ENCODE data around the gene ADAM8.

The ADAM8 gene

GRCh38 chr10:133308421-133309099 lies 31.9 kb upstream of the ADAM8 start, which contains the start of the genes TUBGCP2 and ZNF511:
Gene TUBGCP2 (minus strand): TSS chr10:133308872. CDS start chr10:133302941, 5,931 bp downstream.
Gene ZNF511 (plus strand): TSS chr10:133308914. CDS start chr10:133308944, 30 bp downstream.
- DNase-seq: no peak

- peak; percentile 11 for DNase-seq
These were observed 31.2 kb upstream of the ADAM8 start for GRCh38 chr10:133307776-133308420.

DNA sequence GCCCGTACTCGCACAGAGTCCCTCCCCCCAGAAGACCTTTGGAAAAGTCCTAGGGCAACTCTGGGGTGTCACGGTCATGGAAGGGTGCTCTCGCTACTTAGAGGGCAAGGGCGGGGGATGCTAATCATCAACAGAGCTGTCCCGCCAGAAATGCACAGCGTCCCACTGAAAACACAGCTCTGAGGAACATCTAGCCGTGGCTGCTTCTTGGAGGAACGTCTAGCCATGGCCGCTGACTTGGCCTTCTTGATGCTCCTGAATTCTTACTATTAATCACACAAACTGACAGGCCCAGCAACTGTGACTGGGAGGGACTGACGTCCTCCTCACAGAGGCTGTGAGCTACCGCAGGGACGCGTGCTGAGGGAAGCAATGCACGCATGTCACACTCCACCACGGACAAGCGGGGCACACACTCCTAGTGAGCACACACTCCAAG lies 30.3 kb upstream of the ADAM8 start:
- no peak for DNase-seq

GRCh38 chr10:133306097-133306476 lies 29.4 kb upstream of the ADAM8 start:
- DNase-seq: no peak

DNA sequence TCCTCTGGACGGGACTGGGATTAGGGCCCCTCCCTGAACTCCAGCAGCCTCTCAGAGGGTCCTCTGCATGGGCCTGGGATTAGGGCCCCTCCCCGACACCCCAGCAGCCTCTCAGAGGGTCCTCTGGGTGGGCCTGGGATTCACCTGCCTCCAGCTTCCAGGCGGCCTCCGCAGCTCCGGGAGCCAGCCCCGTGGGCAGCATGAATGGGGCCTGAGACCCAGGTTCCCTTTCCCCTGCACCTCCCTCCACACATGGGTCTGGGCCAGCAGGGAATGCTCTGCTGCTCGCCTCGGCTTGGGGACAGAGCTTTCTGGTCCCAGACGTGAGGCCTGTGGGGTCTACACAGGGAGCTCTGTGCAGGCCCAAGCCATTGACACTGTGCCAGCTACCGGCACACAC lies 26.5 kb upstream of the ADAM8 start:
- DNase-seq: no peak

GRCh38 chr10:133302230-133302629 lies 25.6 kb upstream of the ADAM8 start:
- DNase-seq: no peak

DNA sequence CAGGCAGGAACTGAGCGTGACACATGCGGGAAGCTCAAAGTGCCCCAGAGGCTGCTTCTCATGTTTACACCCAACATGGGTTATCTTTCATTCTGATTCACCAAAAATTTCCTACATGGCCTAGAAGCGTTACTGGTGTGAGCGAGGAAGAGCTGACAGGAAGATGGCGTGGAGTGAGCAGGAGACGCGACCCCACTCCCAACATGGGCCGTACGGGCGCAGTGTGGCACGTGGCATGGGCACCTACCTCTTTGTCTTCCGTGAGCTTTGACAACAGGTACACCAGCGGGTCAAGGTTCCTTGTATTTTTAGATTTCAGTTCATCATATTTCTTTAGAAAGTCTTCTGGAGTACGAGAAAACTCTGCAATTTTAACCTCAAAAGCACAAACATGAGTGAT lies 23.1 kb upstream of the ADAM8 start:
- no peak for DNase-seq

GRCh38 chr10:133299224-133299623 lies 22.6 kb upstream of the ADAM8 start:
- no peak for DNase-seq

- DNase-seq: no peak
These were observed 21.8 kb upstream of the ADAM8 start for GRCh38 chr10:133298466-133298865.

DNA sequence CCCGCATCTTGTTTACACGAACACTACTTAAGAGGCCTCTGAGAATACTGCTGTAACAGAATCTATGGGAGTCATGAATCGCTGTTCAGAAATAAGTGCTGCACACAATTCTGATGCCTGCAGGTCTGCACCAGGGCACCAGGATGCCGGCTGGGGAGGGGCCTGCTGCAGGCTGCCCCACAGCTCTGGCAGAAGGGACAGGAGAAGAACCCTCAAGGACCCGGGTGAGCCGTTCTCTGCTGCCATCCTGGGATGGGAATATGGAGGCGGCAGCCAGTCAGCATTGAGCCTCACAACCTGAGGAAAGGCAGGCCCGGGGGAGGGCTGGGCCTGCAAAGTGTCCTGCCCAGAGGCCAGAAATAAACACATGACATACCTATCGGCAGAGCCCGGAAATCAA lies 20.8 kb upstream of the ADAM8 start:
- no peak for DNase-seq

DNA sequence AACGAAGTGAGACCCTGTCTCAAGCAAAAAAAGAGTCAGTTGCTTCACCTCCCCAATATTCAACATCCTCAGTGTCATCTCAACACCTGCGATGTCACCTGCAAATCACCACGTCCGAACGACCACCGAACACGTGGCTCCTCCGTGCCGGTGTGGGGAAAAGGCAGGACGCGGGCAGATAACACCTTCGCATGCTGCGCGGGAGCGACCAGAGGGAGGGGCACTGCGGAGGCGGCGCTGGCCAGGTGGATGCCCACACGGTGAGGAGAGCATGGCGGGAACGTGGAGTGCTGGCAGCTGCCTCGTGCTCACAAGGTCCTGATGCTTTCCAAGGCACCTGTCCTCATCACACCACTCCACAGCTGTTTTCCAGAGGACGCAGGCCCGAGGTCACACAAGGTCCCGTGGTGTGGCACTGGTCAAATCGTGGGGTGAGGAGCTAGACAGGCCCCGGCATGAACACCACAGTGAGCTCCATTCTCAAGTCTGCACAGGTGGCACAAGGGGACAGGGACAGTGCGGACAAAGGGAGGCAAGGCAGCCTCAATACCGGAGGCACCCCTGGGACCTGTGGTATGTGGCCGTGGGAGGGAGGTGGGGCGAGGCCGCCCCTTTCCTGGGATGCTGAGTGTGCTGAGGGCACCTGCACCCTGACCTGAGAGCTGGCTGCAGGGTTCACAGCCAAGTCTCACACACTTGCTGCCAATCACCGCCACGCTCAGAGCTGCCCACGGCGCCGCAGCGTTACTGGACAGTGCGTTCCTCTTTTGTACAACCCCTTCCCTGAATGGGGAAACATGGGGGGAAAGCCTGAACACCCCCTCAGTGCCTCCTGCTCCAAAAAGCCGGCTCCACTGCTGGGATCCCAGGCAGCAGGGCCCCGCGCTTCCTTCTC lies 19.0 kb upstream of the ADAM8 start:
- no peak for DNase-seq

- DNase-seq: no peak
These were observed 17.5 kb upstream of the ADAM8 start for GRCh38 chr10:133294189-133294588.

- DNase-seq: no peak
These were observed 17.1 kb upstream of the ADAM8 start for GRCh38 chr10:133293810-133294119.

- no peak for DNase-seq
These were observed 16.5 kb upstream of the ADAM8 start for GRCh38 chr10:133292919-133293809.

- DNase-seq: no peak
These were observed 13.1 kb upstream of the ADAM8 start for GRCh38 chr10:133289761-133290160.

- DNase-seq: no peak
These were observed 11.3 kb upstream of the ADAM8 start for GRCh38 chr10:133287832-133288500.

DNA sequence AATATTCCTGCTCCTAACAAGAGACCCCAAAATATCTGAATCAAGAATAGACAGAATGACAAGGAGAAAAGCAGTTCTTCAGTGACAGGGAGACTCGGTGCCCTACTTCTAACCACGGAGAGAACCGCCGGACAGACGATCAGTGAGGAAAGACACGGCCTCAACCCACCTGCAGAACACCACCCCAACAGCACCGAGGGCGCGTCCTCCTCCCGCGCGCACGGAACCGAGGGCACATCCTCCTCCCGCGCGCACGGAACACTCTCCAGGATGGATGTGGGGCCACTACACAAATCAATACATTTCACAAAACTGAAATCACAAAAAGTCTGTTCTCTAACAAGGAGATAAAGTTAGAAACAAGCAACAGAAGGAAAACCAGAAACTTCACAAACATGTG lies 9.7 kb upstream of the ADAM8 start:
- no peak for DNase-seq

- no peak for DNase-seq
These were observed 8.5 kb upstream of the ADAM8 start for GRCh38 chr10:133285217-133285616.

DNA sequence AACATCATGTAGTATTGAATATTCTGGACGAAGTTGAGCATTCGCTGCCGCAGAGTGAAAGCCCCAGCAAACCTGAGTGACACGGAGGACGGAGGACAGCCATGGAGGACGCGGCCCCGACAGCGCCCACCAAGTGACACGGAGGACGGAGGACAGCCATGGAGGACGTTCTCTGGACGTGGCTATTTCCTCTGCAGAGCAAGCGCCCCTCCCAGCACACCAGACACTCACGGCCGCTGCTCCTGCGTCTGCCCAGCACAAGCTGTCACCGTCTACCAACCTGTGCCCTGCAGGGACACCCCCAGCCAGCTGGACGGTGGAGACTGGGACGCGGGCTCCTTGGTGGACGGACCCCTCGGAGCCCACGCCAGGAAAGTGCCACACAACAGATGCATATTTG lies 7.3 kb upstream of the ADAM8 start:
- no peak for DNase-seq

DNA sequence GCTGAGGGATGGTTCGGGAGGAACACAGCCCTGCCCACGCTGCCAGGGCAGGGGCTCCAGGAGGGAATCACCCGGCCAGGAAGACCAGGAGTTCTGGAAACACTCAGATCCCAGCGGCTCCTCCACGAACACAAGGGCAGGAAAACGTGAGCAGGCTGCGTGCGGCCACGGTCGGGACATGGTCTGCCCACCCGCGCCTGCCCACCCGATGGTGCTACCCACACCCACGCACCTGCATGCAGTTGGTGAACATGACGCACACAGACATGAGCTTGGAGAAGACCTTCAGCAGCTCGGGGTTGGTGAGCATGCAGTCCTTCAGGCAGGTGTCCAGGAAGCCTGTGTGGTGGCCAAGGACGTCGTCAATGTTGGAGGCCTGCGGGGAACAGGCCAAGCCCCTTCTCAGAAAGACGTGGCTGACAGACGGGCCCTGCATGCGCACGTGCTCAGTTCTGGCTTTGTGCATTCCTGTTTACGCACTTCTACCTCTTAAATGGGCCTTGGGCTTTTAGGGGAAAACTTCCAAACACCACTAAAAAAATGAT lies 6.2 kb upstream of the ADAM8 start:
- no peak for DNase-seq

DNA sequence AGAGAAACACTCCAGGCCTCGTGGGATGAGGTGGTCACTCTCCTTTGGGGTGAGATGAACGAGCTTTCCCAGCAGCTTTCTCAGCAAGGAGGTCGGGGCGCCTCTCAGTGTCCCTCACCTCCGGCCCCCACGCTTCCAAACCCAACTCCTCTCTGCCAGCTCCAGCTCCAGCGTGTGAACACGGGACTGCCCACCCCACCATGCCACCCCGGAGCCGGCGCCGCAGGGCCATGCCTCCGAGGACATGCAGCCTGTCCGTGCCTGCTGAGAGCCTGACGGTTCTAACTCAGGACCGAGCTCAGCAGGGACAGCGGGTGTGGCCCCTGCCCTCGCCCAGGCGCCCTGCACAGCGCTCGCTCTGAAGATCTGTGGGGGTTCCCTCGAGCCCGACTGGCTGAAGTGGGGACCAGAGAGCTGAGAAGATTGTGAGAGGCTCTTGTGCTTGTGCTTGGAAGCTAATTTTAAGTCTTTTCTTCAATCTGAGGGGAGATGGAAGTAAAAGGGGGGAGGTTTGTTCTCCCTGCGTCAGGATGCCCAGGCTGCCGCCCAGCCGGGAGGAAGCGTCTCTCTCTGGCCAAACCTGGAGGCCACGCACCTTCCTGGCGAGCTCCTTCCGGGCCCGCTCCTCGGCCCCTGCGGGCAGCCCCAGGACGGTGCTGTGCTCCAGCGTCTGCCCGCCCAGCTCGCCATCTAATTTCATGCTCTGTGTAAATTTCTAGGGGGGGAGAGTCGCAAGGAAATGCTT lies 5.1 kb upstream of the ADAM8 start:
- DNase-seq: no peak
